ENCODE measurements around the gene CDK5R2. TPM values are rescaled to one million over a fixed set of nuclear protein-coding genes. Genes with fewer than 3 reads are reported as not detected.
A peak's percentile ranks its signal among the peaks of the same experiment; 100 is the strongest.

Gene CDK5R2
- total RNA-seq, 1 donor from 2014 or later, result not detected

DNA sequence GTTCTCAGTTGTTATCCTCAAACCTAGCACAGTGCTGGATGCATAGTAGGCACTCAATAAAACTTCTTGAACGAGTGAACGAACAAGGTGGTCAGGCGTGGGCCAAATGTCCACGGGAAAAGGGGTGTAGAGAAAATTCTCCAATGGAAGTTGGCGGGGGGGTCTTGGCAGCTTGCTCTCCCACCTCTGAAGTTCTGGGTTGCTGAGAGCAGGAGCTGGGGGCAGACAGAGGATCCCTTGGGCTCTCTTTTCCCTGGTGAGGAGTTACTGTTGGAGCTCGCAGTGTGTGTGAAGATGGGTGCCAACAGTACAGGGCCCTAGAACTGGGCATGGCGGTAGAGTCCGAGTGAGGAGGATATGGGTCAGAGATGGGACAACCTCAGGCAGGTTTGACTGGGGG, 36.1 kb downstream of the CDK5R2 start:
- DNase-seq, result no peak
- intact Hi-C loops (cut with micrococcal nuclease), result no loop called here

DNA sequence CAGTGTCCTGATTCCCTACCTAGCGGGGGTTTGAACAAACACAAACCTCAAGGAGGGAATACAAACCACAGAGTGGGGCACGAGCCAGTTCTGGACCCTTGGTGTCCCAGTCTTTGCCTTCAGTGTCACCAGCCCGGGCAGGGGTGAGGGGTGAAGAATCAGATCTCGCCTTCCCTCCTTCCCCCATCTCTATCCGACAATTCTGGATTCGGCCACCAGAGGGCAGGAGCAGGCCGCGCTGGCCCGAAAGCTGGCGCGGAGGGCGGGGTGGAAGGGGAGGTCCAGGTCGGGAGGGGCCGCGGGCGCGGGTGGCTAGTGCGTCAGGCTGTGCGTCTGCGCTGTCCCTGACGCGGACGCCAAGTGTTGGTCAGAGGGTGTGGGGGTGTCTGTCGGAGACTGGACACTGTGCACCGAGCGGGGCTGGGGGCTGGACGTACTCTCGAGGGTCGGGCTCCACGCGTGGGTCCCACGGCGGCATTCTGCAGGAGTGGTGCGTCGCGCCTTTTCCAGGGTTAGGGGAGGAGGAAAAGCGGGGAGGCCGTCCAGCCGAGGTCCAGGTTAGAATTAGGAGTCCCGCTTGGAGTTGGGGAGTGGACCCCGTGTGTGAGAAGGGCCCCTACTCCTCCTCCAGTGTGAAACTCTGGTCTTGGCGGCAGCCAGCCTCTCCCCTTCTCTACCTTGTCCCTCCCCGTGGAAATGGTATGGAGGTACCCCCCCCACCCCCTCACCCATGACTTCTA, 36.7 kb downstream of the CDK5R2 start:
- peak; percentile 81 for DNase-seq
- H3K4me3 ChIP-seq, result peak overlapping the region; percentile 61
- no peaks in the 10 kb centered on the region for H3K36me3 ChIP-seq
- no peak overlapping the region for H3K27ac ChIP-seq (replicated peaks)
- H3K4me1 ChIP-seq, result peaks cover 28% of the 10 kb centered on the region
- peaks cover 100% of the 10 kb centered on the region for H3K27me3 ChIP-seq (ENCODE audit: low read depth)
- intact Hi-C loops (cut with micrococcal nuclease), result no loop called here
- TF ChIP-seq, protein P1, sequence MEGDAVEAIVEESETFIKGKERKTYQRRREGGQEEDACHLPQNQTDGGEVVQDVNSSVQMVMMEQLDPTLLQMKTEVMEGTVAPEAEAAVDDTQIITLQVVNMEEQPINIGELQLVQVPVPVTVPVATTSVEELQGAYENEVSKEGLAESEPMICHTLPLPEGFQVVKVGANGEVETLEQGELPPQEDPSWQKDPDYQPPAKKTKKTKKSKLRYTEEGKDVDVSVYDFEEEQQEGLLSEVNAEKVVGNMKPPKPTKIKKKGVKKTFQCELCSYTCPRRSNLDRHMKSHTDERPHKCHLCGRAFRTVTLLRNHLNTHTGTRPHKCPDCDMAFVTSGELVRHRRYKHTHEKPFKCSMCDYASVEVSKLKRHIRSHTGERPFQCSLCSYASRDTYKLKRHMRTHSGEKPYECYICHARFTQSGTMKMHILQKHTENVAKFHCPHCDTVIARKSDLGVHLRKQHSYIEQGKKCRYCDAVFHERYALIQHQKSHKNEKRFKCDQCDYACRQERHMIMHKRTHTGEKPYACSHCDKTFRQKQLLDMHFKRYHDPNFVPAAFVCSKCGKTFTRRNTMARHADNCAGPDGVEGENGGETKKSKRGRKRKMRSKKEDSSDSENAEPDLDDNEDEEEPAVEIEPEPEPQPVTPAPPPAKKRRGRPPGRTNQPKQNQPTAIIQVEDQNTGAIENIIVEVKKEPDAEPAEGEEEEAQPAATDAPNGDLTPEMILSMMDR (IDR thresholded peaks at IDR 0.05; ENCODE audit: borderline replicate concordance), result peak; percentile 94
- H3K9me3 ChIP-seq (replicated peaks), result no peaks in the 10 kb centered on the region

More for the DNA sequence above, 36.1 kb downstream of the CDK5R2 start:
- H3K4me1 ChIP-seq, result peaks cover 28% of the 10 kb centered on the region
- TF ChIP-seq, protein P1 (IDR thresholded peaks at IDR 0.05; ENCODE audit: borderline replicate concordance), result no peak
- peaks cover 100% of the 10 kb centered on the region for H3K27me3 ChIP-seq (ENCODE audit: low read depth)
- no peak overlapping the region for H3K27ac ChIP-seq (replicated peaks)
- H3K4me3 ChIP-seq, result peak overlapping the region; percentile 61
- H3K36me3 ChIP-seq, result no peaks in the 10 kb centered on the region
- H3K9me3 ChIP-seq (replicated peaks), result no peaks in the 10 kb centered on the region

DNA sequence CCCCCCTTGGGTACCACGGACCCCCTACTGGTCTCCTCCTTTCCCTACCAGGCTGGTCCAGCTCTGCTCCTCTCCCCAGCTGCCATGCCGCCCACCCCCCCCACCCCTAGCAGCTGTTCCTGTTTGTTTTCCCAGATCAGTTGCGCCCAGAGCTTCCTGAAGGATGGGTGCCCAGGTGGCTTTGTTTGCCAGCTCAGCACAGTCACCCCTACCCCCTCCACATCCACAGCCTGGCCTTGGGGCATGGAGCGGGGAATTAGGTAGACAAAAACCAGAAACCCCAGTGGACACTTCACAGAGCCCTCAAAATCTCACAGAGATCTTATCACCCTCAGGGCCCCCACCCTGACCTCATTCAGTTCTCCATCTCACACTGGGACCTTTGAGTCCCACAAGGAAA, 37.5 kb downstream of the CDK5R2 start:
- intact Hi-C loops (cut with micrococcal nuclease), result no loop called here
- Histone ChIP-seq H3K27ac (replicated peaks) (no peak overlapping the region), H3K9me3 (replicated peaks) (no peaks in the 10 kb centered on the region), H3K27me3 (ENCODE audit: low read depth) (peaks cover 100% of the 10 kb centered on the region), H3K4me3 (no peak overlapping the region), H3K36me3 (no peaks in the 10 kb centered on the region), H3K4me1 (peaks cover 36% of the 10 kb centered on the region)
- TF ChIP-seq, protein P1 (IDR thresholded peaks at IDR 0.05; ENCODE audit: borderline replicate concordance), result no peak
- no peak for DNase-seq

DNA sequence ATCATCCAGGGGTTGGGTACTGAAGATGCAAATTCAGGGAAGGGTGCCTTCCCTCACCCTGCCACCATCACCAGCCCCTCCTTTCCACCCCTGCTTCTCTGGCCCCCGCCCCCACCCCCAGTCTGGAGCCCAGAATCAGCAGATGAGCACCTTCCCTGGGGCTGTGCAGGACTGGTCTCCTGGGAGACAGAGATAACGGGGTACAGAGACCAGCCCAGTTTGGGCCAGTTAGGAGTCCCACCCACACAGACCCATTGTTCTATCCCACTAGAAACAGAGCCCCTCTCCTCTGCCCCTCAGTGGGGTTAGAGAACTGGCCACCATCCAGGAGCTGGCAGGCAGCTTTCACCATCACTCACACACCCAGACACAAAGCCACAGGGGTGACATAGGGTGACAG, 38.3 kb downstream of the CDK5R2 start:
- intact Hi-C loops (cut with micrococcal nuclease), result no loop called here
- Histone ChIP-seq H3K9me3 (replicated peaks) (no peaks in the 10 kb centered on the region), H3K4me1 (peaks cover 41% of the 10 kb centered on the region), H3K4me3 (no peak overlapping the region), H3K27me3 (ENCODE audit: low read depth) (peaks cover 100% of the 10 kb centered on the region), H3K36me3 (no peaks in the 10 kb centered on the region), H3K27ac (replicated peaks) (no peak overlapping the region)
- TF ChIP-seq, protein P1 (IDR thresholded peaks at IDR 0.05; ENCODE audit: borderline replicate concordance), result no peak
- DNase-seq, result no peak

DNA sequence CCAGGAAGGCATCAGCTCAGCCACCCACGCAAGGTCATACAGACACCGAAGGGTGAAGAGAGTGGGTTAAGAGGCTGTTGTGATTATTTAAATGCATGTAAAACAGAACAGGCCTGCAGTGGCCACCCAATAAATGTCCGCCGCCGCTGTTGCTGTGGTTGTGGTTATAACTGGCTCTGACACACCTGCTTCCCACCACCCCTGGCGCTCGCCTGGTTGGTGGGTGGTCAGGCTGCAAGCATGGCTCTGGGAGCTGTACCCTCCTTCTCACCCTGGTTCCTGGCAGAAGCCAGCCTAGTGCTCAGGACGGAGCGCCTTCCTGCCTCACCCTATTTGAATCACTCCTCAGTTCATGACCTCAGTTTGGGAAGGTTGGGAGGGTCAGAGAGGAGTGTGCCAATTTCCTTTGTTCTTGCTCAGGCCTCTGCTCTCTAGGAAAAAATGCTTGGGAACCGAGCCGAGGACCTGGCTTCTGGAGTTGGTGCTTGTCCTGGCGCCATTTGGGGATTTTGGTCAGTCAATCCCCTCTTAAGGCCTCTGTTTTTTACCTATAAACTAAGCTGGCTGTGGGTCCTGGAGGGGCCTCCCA, 39.0 kb downstream of the CDK5R2 start:
- TF ChIP-seq, protein P1 (IDR thresholded peaks at IDR 0.05; ENCODE audit: borderline replicate concordance), result no peak
- no peak overlapping the region for H3K4me3 ChIP-seq
- intact Hi-C loops (cut with micrococcal nuclease), result no loop called here
- no peaks in the 10 kb centered on the region for H3K36me3 ChIP-seq
- no peak for DNase-seq
- no peak overlapping the region for H3K27ac ChIP-seq (replicated peaks)
- peaks cover 40% of the 10 kb centered on the region for H3K4me1 ChIP-seq
- no peaks in the 10 kb centered on the region for H3K9me3 ChIP-seq (replicated peaks)
- peaks cover 100% of the 10 kb centered on the region for H3K27me3 ChIP-seq (ENCODE audit: low read depth)
